ENCODE results near the gene RPL23. TPM values are rescaled to one million over a fixed set of nuclear protein-coding genes. Genes with fewer than 3 reads are reported as not detected.

The RPL23 gene
- total and polyA plus RNA-seq, 10 of the 15 experiments (the other 5 are each of a cell fraction or from before 2014, with no cell fraction given) = 2,200 to 4,821 (median 3,043) TPM

DNA sequence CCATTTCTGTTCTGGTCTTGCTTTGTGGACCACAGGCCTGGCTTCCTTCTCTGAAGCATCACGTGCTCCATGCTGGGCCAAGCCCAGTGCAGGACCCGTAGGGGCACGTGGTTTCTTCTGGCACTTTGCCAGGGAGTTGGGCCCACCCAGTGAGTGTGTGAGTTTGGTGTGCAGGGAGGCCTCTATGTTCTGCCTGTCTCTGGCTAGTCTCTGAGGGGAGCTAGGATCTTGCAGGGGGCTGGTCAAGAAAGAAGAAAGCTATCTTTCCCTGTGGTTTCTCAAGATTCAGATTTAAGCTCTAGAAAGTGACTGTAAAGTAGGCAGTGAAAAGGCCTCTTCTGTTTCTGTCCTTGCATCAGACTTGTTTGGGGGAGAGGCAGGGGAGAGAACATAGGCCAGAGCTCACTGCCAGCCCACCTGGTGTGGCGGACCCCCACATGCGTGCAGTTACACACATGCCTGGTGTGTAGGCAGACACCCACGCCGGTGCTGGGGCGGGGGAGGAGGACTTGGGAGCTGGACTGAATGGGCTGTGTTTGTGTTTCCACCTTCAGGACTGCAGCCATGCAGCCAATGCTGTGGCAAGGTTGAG lies 28.2 kb upstream of the RPL23 start (continued):
- TF ChIP-seq, protein P1, sequence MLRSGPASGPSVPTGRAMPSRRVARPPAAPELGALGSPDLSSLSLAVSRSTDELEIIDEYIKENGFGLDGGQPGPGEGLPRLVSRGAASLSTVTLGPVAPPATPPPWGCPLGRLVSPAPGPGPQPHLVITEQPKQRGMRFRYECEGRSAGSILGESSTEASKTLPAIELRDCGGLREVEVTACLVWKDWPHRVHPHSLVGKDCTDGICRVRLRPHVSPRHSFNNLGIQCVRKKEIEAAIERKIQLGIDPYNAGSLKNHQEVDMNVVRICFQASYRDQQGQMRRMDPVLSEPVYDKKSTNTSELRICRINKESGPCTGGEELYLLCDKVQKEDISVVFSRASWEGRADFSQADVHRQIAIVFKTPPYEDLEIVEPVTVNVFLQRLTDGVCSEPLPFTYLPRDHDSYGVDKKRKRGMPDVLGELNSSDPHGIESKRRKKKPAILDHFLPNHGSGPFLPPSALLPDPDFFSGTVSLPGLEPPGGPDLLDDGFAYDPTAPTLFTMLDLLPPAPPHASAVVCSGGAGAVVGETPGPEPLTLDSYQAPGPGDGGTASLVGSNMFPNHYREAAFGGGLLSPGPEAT (IDR thresholded peaks at IDR 0.05; ENCODE audit: low read depth) = no peak
- TF ChIP-seq EGR1 (IDR thresholded peaks at IDR 0.05; ENCODE audit: borderline replicate concordance in 1 of 2, low read depth in 2 of 2, low read length in 2 of 2) (peak in 1 of 2 experiments; percentile 27; a peak in 1 of 3 replicates), KLF5 (IDR thresholded peaks at IDR 0.05; ENCODE audit: partially characterized antibody) (no peak), SPI1 (IDR thresholded peaks at IDR 0.05; ENCODE audit: borderline replicate concordance, insufficient read depth, low read depth, low read length) (no peak), TARDBP (IDR thresholded peaks at IDR 0.05; ENCODE audit: borderline replicate concordance) (no peak), BACH1 (IDR thresholded peaks at IDR 0.05; ENCODE audit: borderline replicate concordance) (no peak), RAD51 (IDR thresholded peaks at IDR 0.05) (peak; percentile 89), MYC (IDR thresholded peaks at IDR 0.05; ENCODE audit: insufficient read depth, insufficient read length, insufficient replicate concordance, low read length, severe bottlenecking) (no peak), STAT3 (IDR thresholded peaks at IDR 0.05; ENCODE audit: low read depth, low read length) (no peak), ZNF207 (IDR thresholded peaks at IDR 0.05; ENCODE audit: borderline replicate concordance) (no peak), ZNF274 (IDR thresholded peaks at IDR 0.05; ENCODE audit: insufficient read depth, insufficient read length) (no peak), CHD4 (IDR thresholded peaks at IDR 0.05) (no peak), BHLHE40 (IDR thresholded peaks at IDR 0.05; ENCODE audit: borderline replicate concordance in 1 of 2, low read depth in 2 of 2, low read length in 1 of 2) (peak in 1 of 2 experiments; percentile 68; a peak in 3 of 4 replicates), ATF7 (IDR thresholded peaks at IDR 0.05; ENCODE audit: low read depth) (no peak), RUNX3 (IDR thresholded peaks at IDR 0.05; ENCODE audit: low read length) (peak; percentile 11; the same call in 1 of the 2 replicates)
- TF ChIP-seq, protein P2, sequence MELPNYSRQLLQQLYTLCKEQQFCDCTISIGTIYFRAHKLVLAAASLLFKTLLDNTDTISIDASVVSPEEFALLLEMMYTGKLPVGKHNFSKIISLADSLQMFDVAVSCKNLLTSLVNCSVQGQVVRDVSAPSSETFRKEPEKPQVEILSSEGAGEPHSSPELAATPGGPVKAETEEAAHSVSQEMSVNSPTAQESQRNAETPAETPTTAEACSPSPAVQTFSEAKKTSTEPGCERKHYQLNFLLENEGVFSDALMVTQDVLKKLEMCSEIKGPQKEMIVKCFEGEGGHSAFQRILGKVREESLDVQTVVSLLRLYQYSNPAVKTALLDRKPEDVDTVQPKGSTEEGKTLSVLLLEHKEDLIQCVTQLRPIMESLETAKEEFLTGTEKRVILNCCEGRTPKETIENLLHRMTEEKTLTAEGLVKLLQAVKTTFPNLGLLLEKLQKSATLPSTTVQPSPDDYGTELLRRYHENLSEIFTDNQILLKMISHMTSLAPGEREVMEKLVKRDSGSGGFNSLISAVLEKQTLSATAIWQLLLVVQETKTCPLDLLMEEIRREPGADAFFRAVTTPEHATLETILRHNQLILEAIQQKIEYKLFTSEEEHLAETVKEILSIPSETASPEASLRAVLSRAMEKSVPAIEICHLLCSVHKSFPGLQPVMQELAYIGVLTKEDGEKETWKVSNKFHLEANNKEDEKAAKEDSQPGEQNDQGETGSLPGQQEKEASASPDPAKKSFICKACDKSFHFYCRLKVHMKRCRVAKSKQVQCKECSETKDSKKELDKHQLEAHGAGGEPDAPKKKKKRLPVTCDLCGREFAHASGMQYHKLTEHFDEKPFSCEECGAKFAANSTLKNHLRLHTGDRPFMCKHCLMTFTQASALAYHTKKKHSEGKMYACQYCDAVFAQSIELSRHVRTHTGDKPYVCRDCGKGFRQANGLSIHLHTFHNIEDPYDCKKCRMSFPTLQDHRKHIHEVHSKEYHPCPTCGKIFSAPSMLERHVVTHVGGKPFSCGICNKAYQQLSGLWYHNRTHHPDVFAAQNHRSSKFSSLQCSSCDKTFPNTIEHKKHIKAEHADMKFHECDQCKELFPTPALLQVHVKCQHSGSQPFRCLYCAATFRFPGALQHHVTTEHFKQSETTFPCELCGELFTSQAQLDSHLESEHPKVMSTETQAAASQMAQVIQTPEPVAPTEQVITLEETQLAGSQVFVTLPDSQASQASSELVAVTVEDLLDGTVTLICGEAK (IDR thresholded peaks at IDR 0.05; ENCODE audit: borderline replicate concordance) = no peak
- TF ChIP-seq, protein P3, sequence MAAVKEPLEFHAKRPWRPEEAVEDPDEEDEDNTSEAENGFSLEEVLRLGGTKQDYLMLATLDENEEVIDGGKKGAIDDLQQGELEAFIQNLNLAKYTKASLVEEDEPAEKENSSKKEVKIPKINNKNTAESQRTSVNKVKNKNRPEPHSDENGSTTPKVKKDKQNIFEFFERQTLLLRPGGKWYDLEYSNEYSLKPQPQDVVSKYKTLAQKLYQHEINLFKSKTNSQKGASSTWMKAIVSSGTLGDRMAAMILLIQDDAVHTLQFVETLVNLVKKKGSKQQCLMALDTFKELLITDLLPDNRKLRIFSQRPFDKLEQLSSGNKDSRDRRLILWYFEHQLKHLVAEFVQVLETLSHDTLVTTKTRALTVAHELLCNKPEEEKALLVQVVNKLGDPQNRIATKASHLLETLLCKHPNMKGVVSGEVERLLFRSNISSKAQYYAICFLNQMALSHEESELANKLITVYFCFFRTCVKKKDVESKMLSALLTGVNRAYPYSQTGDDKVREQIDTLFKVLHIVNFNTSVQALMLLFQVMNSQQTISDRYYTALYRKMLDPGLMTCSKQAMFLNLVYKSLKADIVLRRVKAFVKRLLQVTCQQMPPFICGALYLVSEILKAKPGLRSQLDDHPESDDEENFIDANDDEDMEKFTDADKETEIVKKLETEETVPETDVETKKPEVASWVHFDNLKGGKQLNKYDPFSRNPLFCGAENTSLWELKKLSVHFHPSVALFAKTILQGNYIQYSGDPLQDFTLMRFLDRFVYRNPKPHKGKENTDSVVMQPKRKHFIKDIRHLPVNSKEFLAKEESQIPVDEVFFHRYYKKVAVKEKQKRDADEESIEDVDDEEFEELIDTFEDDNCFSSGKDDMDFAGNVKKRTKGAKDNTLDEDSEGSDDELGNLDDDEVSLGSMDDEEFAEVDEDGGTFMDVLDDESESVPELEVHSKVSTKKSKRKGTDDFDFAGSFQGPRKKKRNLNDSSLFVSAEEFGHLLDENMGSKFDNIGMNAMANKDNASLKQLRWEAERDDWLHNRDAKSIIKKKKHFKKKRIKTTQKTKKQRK (IDR thresholded peaks at IDR 0.05; ENCODE audit: low read depth, low read length) = no peak
- TF ChIP-seq, protein P4, sequence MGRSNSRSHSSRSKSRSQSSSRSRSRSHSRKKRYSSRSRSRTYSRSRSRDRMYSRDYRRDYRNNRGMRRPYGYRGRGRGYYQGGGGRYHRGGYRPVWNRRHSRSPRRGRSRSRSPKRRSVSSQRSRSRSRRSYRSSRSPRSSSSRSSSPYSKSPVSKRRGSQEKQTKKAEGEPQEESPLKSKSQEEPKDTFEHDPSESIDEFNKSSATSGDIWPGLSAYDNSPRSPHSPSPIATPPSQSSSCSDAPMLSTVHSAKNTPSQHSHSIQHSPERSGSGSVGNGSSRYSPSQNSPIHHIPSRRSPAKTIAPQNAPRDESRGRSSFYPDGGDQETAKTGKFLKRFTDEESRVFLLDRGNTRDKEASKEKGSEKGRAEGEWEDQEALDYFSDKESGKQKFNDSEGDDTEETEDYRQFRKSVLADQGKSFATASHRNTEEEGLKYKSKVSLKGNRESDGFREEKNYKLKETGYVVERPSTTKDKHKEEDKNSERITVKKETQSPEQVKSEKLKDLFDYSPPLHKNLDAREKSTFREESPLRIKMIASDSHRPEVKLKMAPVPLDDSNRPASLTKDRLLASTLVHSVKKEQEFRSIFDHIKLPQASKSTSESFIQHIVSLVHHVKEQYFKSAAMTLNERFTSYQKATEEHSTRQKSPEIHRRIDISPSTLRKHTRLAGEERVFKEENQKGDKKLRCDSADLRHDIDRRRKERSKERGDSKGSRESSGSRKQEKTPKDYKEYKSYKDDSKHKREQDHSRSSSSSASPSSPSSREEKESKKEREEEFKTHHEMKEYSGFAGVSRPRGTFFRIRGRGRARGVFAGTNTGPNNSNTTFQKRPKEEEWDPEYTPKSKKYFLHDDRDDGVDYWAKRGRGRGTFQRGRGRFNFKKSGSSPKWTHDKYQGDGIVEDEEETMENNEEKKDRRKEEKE (IDR thresholded peaks at IDR 0.05) = no peak

Measured in GM12878 (cell line).